Lower leg skin (tissue), 3 donors: ENCODE data around the gene PLXNB3.

Source experiments
- POLR2A ChIP-seq, 2 donors: fragments of 450-650 bp; IDR thresholded peaks; one replicate each; pipeline ENCODE4 v1.6.1; 2016 to 2017; ENCODE audit warnings: antibody characterized with exemption in 2 of 2, mild to moderate bottlenecking in 1 of 2, moderate library complexity in 1 of 2
- TF ChIP-seq, protein P1 (sequence below), 3 donors: fragments of 450-650 bp; IDR thresholded peaks; one replicate each; pipeline ENCODE4 v1.5.1; 2016; ENCODE audit warnings: antibody characterized with exemption in 3 of 3, mild to moderate bottlenecking in 3 of 3, moderate library complexity in 2 of 3

DNA sequence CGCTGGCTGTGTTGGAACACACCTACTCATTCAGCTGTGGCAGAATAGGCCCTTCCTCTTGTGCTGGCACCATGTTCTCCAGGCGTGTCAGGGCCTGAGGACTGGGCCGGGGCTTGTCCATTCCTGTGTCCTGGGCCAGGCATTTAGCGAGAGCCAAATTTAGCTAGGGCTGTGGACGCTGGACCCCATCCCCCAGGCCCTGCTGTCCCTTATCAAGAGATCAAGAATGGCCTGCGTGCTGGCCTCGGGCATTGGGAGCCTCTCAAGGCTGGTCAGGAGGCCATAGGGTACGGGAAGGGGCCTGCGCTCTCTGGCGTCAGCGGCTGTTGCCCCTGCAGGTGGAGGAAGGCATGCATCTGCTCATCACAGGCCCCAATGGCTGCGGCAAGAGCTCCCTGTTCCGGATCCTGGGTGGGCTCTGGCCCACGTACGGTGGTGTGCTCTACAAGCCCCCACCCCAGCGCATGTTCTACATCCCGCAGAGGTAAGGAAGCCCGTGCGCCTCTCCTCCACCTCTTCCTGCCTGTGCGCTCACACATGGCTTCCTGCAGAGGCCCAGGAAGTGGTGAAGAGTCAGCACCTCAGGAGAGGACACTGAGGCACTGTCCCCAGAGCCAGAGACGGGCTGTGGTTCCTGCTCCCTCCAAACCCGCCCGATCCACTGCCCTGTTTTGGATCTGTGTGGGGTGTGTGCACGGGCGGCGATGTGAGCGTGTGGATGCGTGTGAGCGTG, 24.1 kb upstream of the PLXNB3 start:
- TF ChIP-seq, protein P1, sequence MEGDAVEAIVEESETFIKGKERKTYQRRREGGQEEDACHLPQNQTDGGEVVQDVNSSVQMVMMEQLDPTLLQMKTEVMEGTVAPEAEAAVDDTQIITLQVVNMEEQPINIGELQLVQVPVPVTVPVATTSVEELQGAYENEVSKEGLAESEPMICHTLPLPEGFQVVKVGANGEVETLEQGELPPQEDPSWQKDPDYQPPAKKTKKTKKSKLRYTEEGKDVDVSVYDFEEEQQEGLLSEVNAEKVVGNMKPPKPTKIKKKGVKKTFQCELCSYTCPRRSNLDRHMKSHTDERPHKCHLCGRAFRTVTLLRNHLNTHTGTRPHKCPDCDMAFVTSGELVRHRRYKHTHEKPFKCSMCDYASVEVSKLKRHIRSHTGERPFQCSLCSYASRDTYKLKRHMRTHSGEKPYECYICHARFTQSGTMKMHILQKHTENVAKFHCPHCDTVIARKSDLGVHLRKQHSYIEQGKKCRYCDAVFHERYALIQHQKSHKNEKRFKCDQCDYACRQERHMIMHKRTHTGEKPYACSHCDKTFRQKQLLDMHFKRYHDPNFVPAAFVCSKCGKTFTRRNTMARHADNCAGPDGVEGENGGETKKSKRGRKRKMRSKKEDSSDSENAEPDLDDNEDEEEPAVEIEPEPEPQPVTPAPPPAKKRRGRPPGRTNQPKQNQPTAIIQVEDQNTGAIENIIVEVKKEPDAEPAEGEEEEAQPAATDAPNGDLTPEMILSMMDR (IDR thresholded peaks at IDR 0.05) = no peak
- no peak for TF ChIP-seq POLR2A (IDR thresholded peaks at IDR 0.05)
